DND-41 (cell line): ENCODE results near the gene EIF4E1B.

Source experiments
- ATAC-seq: fragments of 200-7000 bp; cut with Tn5 transposase; 3 replicates; pipeline ENCODE4 v1.9.1; 2021; ENCODE audit warnings: low read depth; ENCODE audit not compliant: insufficient read depth
- DNase-seq: peaks from one replicate; pipeline ENCODE4 v3.0.0-alpha.2; 2020
- H2AFZ ChIP-seq: 2 replicates; pipeline ENCODE4 v1.6.0; 2012; ENCODE audit warnings: low read depth, low read length
- H3K27ac ChIP-seq: 2 replicates; pipeline ENCODE4 v1.5.1; 2012; ENCODE audit warnings: low read length, inconsistent platforms
- H3K27me3 ChIP-seq: fragments of 200-600 bp; sonication (generic); 2 replicates; pipeline ENCODE4 v1.6.0; 2012; ENCODE audit warnings: low read length, mild to moderate bottlenecking, inconsistent platforms; ENCODE audit not compliant: insufficient read depth, poor library complexity
- H3K36me3 ChIP-seq: 2 replicates; pipeline ENCODE4 v1.5.1; 2012; ENCODE audit warnings: low read length, inconsistent platforms; ENCODE audit not compliant: insufficient read depth
- H3K4me1 ChIP-seq: 2 replicates; pipeline ENCODE4 v1.5.1; 2012; ENCODE audit warnings: mild to moderate bottlenecking, low read length; ENCODE audit not compliant: insufficient read depth
- H3K4me2 ChIP-seq: 2 replicates; pipeline ENCODE4 v1.6.0; 2012; ENCODE audit warnings: mild to moderate bottlenecking, moderate library complexity, low read length, inconsistent platforms; ENCODE audit not compliant: insufficient read depth
- H3K4me3 ChIP-seq, 2 experiments: fragments of 200-600 bp in 1 of 2; shearing (Covaris generic) in 1 of 2; 2 replicates each; pipeline ENCODE4 v1.5.1; 2012 to 2016; ENCODE audit warnings: inconsistent platforms in 2 of 2, low read length in 2 of 2, mild to moderate bottlenecking in 2 of 2, low read depth in 1 of 2, moderate library complexity in 1 of 2
- H3K79me2 ChIP-seq: 2 replicates; pipeline ENCODE4 v1.6.0; 2012; ENCODE audit warnings: low read length, inconsistent platforms; ENCODE audit not compliant: insufficient read depth
- H3K9ac ChIP-seq: 2 replicates; pipeline ENCODE4 v1.6.0; 2012; ENCODE audit warnings: low read depth, mild to moderate bottlenecking, inconsistent platforms, low read length, moderate library complexity
- H3K9me3 ChIP-seq: 2 replicates; pipeline ENCODE4 v1.5.1; 2012; ENCODE audit warnings: low read length, moderate library complexity, mild to moderate bottlenecking, inconsistent platforms; ENCODE audit not compliant: insufficient read depth, severe bottlenecking
- H4K20me1 ChIP-seq: 2 replicates; pipeline ENCODE4 v1.6.0; 2012; ENCODE audit warnings: low read length; ENCODE audit not compliant: insufficient read depth
- EZH2 ChIP-seq: IDR thresholded peaks from 3 replicates; pipeline ENCODE4 v1.6.1; 2012; ENCODE audit warnings: borderline replicate concordance, low read depth, mild to moderate bottlenecking, moderate library complexity, low read length, inconsistent platforms; ENCODE audit not compliant: severe bottlenecking
- TF ChIP-seq, protein P1 (sequence below): IDR thresholded peaks from 2 replicates; pipeline ENCODE4 v1.5.1; 2012; ENCODE audit warnings: borderline replicate concordance, low read length, moderate library complexity, mild to moderate bottlenecking; ENCODE audit not compliant: poor library complexity, severe bottlenecking; ENCODE audit errors: extremely low read depth

EIF4E1B gene, protein sequence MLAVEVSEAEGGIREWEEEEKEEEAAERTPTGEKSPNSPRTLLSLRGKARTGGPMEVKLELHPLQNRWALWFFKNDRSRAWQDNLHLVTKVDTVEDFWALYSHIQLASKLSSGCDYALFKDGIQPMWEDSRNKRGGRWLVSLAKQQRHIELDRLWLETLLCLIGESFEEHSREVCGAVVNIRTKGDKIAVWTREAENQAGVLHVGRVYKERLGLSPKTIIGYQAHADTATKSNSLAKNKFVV

DNA sequence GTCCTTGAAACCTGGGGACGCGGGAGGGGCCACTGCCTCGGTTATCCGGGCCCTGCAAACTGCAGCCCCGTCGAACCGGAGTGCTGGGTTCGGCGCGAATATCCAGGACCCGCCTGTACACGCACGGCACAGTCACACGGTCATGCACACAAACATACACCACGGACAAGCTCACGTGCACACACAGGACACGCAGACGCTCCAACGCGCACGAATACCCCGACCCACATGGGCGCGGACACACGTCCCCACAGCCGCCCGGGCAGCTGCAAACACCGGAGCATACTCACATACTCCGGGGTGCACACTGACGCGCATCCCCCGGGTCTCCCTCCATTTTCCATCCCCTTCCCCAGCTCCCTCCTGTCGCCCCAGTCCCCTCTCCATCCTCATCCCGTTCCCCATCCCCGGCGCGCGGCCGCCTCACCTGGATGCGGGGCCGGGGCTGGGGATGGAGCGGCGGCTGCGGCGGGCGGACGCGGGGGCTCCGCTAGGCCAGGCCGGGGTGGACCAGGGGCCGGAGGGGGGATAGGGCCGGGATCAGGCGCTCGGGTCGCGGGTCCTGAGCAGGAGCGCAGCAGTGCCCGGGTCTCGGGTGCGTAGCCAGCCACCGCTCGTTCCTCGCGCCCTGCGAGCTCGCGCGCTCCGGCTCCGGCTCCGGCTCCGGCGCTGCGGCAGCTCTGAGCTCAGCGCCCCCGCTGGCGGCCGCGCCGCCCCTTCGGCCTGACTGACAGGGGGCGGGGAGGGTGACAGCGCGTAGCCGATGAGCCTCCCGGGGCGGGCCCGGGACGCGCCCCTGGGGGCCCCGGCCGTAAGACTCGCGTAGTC is at the start of gene EIF4E1B, which contains the start of gene SNCB:
TSS of gene EIF4E1B (plus strand) at position 823 of the 828 bp plus-strand sequence. CDS start 12,113 bp downstream, outside the sequence.
TSS of gene SNCB (minus strand) at position 682 of the 828 bp plus-strand sequence. CDS start 880 bp downstream, outside the sequence.
- H4K20me1 ChIP-seq: no peaks in the 10 kb centered on the region

DNA sequence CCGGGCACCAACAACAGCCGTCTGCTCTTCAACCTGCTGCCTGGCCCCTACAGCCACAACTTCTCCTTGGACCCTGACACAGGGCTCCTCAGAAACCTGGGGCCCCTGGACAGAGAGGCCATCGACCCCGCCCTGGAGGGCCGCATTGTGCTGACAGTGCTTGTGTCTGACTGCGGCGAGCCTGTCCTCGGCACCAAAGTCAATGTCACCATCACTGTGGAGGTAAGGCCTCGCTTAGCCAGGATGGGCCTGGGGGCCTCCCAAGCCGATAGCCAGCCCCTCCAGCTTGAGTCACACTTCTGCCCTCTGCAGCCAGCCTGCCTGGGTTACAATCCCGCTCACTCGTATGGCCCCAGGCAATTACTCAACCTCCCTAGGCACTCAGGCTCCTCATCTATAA is 49.1 kb upstream of the EIF4E1B start:
- no peak overlapping the region for H3K27ac ChIP-seq
- no peaks in the 10 kb centered on the region for H3K36me3 ChIP-seq
- H3K4me3 ChIP-seq: no peak overlapping the region
- TF ChIP-seq, protein P1, sequence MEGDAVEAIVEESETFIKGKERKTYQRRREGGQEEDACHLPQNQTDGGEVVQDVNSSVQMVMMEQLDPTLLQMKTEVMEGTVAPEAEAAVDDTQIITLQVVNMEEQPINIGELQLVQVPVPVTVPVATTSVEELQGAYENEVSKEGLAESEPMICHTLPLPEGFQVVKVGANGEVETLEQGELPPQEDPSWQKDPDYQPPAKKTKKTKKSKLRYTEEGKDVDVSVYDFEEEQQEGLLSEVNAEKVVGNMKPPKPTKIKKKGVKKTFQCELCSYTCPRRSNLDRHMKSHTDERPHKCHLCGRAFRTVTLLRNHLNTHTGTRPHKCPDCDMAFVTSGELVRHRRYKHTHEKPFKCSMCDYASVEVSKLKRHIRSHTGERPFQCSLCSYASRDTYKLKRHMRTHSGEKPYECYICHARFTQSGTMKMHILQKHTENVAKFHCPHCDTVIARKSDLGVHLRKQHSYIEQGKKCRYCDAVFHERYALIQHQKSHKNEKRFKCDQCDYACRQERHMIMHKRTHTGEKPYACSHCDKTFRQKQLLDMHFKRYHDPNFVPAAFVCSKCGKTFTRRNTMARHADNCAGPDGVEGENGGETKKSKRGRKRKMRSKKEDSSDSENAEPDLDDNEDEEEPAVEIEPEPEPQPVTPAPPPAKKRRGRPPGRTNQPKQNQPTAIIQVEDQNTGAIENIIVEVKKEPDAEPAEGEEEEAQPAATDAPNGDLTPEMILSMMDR: no peak
- TF ChIP-seq EZH2: no peak
- DNase-seq (no peak), ATAC-seq (no peak)
- no peaks in the 10 kb centered on the region for H3K79me2 ChIP-seq
- peaks cover 16% of the 10 kb centered on the region for H3K9me3 ChIP-seq
- no peak overlapping the region for H3K4me2 ChIP-seq
- no peaks in the 10 kb centered on the region for H3K4me1 ChIP-seq
- no peak overlapping the region for H3K9ac ChIP-seq
- no peaks in the 10 kb centered on the region for H3K27me3 ChIP-seq
- H2AFZ ChIP-seq: no peak overlapping the region
- H4K20me1 ChIP-seq: no peaks in the 10 kb centered on the region

More for the DNA sequence above, at the start of gene EIF4E1B, which contains the start of gene SNCB:
- no peak within 1 kb of the TSS for H2AFZ ChIP-seq
- no peak within 1 kb of the TSS for H3K4me3 ChIP-seq
- ATAC-seq (no peak), DNase-seq (no peak)
- no peaks in the 10 kb centered on the region for H3K9me3 ChIP-seq
- no peak within 1 kb of the TSS for H3K9ac ChIP-seq
- H3K36me3 ChIP-seq: no peaks in the 10 kb centered on the region
- H3K27ac ChIP-seq: no peak within 1 kb of the TSS
- H3K27me3 ChIP-seq: peaks cover 12% of the 10 kb centered on the region
- no peak within 1 kb of the TSS for H3K4me2 ChIP-seq
- H3K4me1 ChIP-seq: no peaks in the 10 kb centered on the region
- no peaks in the 10 kb centered on the region for H3K79me2 ChIP-seq
- TF ChIP-seq, protein P1: no peak
- TF ChIP-seq EZH2: no peak

DNA sequence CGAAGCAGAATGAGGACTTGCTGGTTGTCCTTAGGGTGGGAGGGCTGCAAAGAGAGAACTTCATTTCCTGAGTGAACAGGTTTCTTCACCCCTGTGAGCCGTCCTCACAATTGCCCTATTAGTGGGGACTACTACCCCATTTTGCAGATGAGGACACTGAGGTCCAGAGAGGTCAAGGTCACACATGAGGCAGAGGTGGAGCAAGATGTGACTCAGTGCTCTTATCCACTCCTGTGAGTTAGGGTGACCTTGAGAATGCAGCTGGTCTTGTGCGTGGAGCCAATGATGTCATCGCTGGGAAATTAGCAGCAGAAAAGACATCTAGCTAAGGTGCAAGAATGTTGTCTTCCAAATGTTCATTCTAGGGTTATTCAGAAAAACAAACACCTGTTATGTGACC is 47.4 kb upstream of the EIF4E1B start:
- no peak for TF ChIP-seq EZH2
- TF ChIP-seq, protein P1: no peak
- H3K27me3 ChIP-seq: no peaks in the 10 kb centered on the region
- no peaks in the 10 kb centered on the region for H3K4me1 ChIP-seq

More for the DNA sequence above, 47.4 kb upstream of the EIF4E1B start:
- Histone ChIP-seq H3K4me2 (no peak overlapping the region), H3K36me3 (no peaks in the 10 kb centered on the region), H4K20me1 (no peaks in the 10 kb centered on the region), H3K9me3 (peaks cover 16% of the 10 kb centered on the region), H3K79me2 (no peaks in the 10 kb centered on the region), H3K9ac (no peak overlapping the region), H3K4me3 (no peak overlapping the region), H3K27ac (no peak overlapping the region), H2AFZ (no peak overlapping the region)
- DNase-seq (no peak), ATAC-seq (no peak)
